OCI-M2 (cell line): Measurements from ENCODE around the gene BARX2.

Experiments used
- DNase-seq: peaks from one replicate; lab custom pipeline; 2025; ENCODE audit not compliant: unreplicated experiment; lab: John Stamatoyannopoulos, UW

BARX2 gene

DNA sequence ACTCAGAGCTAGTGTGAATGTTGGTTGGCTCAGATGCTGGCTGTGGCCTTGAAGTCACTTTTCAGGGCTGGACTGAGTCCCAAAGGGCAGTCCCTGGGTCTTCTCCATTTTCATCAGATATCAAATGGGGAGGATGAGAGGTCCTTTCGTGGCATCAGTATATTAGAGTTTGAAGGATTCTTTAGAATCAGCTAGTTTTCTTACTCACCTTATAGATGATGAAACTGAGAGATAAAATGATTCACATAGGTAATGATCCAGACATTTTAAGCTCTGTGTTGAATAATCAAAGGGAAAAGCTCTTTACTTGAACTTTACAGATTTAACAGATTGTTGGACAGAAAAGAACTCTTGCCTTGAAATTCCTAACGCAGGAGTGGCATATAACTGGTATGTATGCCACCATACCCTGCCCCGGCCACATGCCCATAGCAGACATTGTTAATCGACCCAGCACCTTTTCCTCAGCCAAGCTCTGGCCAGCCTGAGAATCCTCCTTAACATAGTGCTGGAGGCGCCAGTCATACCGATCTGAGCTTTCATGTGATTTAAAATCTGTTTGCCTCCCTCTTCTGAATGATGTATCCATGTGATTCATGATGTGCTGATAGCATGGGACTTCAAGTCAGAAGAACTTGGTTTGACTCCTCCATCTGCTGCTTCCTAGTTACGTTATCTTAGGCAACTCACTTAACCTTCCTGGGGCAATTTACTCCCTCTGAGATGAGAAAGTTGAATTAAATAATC is 60.0 kb downstream of the BARX2 start:
- no peak for DNase-seq

DNA sequence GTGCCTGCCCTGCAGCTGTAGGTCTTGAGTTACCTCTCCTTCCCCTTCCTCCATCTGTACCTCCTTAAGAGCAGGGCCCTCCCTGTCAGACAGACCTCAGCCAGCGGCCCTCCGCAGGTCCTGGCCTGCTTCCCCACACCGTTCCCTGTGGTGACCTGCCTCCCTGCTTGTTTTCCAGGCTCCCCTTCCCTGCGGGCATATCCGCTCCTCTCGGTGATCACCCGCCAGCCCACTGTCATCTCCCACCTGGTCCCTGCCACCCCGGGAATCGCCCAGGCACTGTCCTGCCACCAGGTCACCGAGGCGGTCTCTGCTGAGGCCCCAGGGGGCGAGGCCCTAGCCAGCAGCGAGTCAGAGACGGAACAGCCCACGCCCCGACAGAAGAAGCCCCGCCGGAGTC is 60.9 kb downstream of the BARX2 start:
- DNase-seq = no peak

DNA sequence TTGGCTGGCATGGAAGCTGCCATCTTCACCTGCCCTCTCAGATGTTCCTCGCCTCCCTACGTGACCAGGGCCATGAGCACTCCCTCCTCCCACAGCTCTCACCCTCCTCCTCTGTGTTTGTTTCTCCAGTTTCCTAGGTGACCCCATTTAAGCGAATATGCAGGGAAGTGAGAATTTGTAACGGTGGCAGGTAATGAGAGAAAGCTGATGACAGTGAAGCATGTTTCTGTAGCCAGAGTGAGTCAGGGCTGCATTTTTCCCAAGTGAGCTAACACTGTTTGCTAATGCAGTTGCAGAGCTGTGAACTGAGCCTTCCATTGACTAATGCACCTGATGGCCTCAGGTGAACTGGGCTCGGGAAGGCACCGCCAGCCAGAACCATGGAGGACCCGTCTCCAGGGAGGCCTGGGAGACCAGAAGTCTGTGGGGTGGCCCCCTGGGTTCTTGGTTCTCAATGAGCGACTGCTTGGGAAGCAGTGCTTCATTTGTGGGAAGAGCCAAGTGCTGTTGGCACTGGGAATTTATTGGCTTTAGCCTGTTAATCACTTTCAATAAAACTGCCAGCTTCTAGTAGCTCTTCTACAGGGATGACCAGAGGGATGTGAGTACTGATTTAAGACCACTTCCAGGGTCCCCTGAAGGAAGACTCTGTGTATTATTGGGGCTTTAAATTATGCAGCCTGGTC is 64.5 kb downstream of the BARX2 start:
- no peak for DNase-seq

DNA sequence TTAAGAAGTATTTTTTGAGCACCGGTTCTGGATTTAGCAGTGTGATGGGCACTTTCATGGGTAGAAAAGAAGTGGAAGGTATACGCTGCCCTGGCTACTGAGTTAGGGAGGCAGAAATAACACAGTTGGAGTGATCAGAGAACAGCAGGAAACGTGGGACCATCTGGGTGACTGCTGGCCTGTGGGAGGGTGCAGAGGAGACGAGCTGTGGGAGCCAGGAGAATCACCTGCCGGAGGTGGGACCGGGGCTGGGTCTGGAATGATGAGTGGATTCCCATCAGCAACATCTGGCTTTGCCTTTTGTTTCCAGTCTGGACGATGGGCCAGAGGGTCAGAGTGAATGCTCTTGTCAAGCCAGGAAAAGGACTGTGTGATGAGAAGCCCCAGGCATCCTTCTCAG is 66.5 kb downstream of the BARX2 start:
- DNase-seq = no peak

DNA sequence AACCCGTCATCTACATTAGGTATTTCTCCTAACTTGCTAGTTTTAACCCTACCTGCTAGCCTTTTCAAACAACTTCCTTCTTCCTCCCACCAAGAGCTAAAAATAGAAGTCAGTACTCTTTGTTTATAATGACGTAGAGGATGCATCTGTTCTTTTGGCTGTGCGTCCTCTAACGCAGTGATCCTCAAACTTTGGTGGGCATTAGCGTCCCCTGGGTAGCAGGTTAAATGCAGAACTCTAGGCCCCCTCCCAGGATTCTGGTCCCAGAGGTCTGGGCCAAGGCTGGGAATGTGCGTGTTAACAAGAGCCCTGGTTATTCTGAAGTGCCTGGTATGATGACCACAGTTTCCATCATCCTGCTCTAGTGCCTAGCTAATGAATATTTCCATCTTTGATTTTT is 67.6 kb downstream of the BARX2 start:
- no peak for DNase-seq

DNA sequence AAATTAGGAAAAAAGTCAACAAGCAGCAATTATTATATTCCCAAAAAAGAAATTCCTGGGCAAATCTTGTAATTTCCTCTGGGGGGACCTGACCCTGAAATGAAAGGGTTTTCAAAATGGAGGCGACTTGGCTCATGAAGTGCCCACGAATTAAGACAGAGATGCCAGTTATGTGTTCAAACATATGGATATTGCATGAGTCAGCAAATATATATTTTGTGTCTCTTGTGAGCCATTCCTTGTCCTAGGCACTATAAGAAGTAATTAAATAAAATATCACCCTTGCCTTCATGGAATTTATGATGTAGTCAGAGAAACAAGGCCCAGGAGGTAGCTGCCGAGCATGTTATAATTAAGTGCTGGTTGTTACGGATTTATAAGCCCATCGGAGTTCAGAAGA is 68.6 kb downstream of the BARX2 start:
- no peak for DNase-seq

DNA sequence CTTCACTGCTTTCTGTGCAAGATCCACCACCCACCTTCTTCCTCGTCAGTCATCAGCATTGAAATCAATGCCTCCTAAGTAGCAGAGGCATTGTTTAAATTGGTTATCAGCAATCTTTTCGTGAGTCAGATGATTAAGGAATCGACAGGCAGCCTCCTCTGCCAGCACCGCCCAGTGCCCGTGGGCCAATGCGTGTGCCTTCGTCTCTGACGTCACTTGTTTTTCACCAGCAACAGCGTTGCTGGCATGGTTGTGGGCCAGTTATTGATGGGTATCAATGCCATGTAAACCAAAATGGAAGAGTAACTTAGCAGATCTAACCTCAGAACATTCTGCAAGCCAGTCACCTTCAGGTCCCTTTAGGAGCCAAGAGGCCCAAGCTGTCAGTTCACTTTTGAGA is 69.6 kb downstream of the BARX2 start:
- no peak for DNase-seq

DNA sequence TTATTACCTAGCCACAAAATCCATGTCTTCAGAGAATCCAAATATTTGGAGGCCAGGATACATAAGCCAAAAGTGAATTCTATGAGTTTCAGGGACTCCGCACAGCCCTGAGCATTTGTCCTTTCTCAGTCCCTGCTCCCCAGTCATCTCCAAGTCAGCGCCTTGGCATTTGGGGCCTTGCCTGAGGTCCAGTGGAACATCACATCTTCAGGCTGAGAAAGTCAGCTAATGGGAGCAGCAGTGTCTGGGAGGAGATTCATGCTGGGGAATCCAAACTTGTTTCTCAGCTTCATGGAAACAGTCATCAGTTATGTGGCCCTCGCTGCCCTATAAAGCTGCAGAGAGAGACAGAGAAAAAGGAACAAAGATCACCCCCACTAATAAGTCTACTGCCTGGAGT is 70.9 kb downstream of the BARX2 start:
- DNase-seq = no peak

DNA sequence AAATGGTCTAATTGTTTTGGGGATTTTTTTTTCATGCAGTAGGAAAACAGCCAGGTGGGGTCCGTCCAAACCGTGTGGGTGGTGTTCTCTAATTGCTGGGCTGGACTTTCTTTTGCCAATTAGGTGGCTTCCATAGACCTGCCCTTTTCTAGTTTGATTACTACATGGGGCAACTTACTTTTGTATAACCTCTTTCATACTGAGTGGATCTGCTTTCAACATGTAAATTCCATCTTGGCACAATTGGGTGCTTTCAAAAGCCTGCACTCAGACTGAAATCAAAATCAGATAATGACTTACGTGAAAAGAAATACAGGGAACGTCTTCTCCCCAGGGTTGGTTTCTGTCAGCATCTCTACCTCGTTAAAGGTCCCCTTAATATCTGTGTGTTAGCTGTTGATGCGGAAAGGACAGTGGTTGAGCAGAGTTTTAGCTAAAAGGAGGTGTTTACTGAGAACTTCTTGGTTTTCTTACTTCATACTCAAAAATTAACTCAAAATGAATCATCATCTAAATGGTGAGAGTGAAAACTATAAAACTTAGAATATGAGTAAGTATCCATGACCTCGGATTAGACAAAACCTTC is 72.1 kb downstream of the BARX2 start:
- DNase-seq = no peak

DNA sequence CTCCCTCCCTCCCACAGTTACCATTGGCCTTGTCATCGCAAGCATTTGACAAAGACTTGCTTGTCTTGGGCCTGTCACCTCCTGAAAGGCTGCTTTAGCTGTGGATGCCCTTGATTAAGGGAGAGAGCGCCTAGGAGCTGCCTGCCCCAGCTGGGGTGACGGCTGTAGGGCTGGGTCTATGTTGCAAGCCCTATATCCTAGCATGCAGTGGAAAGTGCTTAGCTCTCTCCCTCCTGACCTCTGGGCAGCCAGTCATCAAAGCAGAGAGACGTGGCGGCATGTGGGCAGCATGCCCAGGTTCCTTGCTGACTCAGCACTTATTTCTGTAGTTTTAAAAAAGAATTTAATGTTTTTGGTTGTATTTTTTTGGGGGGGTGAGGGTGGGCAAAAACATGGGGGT is 75.9 kb downstream of the BARX2 start:
- no peak for DNase-seq

DNA sequence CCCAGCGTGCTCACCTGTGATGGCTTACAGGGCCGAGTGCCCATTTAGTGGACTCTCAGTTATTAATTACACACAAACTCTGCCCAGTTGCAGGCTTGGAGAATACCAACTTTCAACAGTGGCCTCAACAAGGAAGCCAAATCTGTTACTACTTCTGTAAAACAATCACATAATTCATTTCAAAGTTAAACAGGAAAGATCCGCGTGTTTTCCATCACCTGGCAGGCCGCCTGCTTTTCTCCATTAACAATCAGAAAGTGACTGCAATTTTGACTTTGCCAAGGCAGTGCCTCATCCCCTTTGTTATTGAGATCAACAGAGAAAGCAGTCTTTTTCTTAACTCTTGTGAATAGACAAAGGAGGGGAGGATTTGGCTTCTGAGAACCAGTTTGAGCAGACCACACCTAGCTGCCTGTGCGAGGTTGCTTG is 77.7 kb downstream of the BARX2 start:
- DNase-seq = no peak

DNA sequence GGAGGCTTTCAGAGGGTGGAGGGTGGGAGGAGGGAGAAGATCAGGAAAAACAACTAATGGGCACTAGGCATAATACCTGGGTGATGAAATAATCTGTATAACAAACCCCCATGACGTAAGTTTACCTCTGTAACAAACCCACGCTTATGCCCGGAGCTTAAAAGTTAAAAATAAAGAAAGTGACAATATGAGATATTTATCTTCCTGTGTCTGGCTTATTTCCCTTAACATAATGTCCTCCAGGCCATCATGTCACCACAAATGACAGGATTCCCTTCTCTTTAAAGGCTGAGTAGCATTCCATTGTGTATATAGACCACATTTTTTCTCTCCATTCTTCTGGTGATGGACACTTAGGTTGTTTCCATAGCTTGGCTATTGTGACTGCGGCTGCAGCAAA is 79.5 kb downstream of the BARX2 start:
- DNase-seq = no peak

DNA sequence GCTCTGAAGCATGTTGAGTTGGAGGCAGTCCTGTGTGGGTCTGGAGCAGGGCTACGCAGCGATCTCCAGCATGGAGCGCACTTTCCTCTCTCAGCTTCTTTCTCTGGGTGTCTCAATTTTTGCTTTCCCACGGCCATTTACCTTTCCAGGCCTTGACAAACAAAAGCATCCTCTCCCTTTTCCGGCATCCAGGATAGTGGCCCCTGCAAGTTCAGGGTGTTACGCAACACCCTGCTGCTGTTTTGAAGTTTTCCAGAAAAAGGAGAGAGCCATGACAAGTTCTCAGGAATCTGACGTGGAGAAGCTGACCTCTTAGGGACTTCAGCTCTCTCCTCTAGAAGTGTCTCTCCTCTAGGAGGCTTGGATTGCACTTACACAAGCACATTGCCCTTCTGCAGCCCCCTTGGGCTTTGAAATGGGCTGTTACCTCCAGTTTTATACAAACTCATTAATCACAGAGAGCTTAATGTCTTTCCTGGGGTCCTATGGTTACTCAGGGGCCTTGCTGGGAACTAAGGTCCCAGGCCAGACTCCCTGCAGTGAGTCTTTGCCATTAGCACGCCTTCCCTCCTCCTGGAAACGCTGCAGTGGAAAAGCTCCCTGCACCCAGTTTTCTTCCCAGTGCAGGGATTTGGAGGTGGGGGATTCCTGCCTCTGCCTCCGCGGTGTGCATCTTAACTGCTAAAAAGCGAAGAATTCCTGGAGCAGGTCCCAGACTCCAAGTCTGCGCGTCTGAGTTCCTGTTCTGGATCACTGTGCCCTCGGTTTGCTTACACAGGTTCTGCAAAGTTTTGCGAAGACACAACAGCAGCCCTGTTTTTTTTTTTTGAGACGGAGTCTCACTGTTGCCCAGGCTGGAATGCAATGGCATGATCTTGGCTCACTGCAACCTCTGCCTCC is 80.4 kb downstream of the BARX2 start:
- DNase-seq = no peak

DNA sequence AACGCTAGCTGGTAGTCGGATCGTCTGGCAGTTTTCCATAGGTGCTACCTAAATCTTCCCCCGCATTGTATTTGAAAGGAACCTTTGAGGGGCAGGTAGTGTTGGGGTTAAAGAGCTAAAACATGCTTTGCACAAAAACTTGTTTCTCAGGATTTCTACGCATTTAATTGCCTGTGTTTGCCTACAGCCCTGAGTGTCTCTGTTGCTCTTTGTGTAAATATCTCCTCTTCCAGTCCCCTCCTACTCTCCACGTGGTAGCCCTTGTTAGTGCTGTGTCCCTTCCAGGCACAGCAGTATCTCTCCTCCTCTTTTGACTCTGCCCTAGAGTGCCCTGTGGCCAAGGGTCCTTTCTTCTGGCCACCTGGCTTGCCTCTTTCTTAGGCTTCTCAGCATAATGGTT is 81.7 kb downstream of the BARX2 start:
- DNase-seq = no peak

DNA sequence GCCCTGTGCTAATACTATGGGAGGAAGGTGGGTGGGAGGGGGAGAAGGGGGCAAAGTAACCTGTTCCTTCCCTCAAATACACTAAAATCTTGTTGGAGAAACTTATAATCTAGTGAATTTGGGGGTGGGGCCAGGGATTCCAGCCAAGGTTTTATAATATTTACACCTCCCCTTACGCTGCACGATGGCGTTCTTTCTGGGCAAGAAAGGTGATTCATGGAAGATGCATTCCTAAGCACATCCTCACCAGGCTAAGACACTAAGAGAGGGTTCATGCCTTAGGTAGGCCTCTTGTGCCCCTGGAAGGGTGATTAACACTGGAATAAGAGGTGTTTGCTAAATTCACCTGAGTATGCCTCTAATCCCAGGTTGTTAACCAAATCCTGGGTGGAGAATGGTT is 82.6 kb downstream of the BARX2 start:
- no peak for DNase-seq

DNA sequence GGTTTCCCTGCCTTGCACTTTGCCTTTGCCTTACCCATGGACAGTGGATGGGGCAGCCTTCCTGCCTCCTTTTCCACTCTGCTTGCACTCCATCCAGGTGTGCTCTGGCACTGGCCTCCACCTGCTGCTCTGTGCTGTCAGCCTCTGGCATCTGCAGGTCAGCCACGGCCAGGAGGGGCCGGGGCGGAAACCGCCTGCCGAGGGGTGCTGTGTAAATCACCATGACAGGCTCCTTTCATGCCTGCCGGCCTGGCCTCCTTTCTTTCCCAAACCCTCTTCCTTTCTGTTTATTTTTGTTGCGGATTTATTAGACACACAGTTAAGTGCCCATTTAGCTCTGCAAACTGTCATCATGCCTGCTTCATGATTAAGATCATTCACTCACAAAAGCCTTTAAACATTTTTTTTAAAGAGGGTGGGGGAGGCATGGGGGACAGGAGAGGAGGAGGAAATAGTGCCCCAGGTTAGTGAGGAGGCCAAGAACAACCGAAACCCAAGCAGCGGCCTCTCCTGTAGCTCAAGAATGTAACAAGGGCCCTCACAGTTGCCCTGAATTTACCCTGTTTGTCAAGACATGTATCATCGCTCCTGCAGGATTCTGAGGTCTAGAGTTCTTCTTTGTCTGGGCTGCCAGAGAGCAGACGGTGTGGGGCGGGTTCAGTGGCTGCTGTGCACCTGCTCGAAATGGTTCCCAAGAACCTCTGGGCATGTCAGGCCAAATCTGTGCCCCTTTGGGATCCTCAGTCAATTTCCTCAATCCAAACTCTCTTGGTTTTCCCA is 83.3 kb downstream of the BARX2 start:
- no peak for DNase-seq

DNA sequence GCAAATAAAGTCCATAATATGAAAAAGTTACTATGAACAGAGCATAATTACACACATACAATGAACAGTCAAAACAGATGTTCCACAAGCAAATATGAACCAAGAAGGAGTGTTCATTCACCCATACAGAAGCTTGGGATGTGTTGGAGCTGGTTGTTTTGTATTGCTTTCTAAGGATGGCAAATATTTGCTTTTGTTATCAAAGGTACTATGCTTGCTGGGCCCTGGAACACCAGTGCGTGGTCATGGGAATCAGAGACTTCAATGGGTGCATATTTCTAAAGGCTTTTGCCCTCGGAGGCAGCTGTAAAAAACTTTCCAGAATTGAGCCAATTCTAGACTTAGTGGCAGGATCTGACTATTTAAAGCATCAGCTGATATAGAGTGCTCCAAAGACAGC is 85.1 kb downstream of the BARX2 start:
- no peak for DNase-seq

DNA sequence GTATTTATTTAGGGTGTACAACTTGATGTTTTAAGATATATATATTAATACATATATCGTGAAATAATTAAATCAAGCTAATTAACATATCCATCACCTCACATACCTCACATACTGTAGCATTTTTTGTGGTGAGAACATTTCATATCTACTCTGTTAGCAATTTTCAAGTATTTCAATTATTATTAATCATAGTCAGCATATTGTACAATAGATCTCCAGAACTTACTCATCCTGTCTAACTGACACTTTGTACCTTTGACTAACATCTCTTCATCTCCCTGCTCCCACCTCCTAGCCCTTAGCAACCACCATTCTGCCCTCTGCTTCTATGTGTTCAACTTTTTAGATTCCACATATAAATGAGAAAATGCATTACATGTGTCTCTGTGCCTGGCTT is 108.4 kb downstream of the BARX2 start:
- DNase-seq = no peak

DNA sequence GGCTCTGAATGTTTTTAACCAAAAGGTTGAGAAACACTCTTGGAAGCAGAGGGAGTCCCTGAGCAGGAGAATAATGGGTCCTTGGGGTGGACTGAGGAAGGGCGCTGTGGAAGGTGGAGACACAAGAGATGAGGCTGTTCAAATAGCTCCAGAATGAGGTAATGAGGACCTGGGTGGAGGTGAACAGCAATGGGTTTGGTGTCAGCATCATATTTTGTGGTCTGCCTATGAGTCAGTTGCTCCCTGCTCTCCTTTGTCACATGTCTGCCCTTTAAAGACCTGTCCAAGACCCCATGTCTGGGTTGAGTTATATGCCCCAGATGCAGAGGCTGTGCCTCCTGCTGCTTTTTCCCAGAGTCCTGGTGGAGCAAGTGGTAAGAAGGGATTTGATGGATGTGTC is 113.6 kb downstream of the BARX2 start:
- no peak for DNase-seq

DNA sequence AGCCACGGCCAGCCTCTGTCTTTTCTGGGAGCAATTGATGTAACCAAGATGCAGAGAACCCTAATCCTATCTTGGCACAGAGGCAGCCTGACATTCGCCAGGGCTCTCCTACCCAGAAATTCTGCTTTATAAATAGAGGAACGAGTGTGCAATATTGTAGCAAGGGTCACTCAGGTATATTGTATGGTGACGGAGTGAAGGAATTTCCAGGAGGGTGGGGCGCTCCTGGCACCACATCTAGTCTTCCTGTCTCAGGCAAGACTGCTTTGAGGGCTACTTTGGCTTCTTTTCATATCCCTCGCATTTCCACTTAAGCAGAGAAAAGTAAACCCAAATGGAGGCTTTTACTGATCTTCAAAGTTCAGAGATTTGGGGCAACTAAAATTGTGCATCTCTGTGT is 114.4 kb downstream of the BARX2 start:
- no peak for DNase-seq

DNA sequence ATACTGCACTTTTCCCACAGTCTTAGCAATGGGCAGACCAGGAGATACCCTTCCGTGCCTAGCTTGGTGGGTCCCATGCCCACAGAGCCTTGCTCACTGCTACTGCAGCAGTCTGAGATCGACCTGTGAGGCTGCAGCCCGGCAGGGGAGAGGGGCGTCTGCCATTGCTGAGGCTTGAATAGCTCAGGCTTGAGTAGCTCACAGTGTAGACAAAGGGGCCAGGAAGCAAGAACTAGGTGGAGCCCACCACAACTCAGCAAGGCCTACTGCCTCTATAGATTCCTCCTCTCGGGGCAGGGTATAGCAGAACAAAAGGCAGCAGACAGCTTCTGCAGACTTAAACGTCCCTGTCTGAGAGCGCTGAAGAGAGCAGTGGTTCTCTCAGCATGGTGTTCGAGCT is 118.1 kb downstream of the BARX2 start:
- DNase-seq = no peak
